NCI-H460 (cell line): ENCODE measurements around the gene TOM1L2. TPM values are rescaled to one million over a fixed set of nuclear protein-coding genes. Genes with fewer than 3 reads are reported as not detected.

Experiments used
- DNase-seq: peaks from one replicate; pipeline ENCODE4 v3.0.0-alpha.2; 2016; ENCODE audit warnings: low read depth; ENCODE audit errors: extremely low read depth
- total RNA-seq: library from RNA; depleted of rRNA; stranded (reverse); fragments of >200 nt; shearing (Covaris generic); gene quantifications from 2 replicates; pipeline ENCODE4 v1.2.3, GENCODE V29; 2014

Gene TOM1L2
- total RNA-seq, 1 experiment from 2014 or later: 9.7 TPM

DNA sequence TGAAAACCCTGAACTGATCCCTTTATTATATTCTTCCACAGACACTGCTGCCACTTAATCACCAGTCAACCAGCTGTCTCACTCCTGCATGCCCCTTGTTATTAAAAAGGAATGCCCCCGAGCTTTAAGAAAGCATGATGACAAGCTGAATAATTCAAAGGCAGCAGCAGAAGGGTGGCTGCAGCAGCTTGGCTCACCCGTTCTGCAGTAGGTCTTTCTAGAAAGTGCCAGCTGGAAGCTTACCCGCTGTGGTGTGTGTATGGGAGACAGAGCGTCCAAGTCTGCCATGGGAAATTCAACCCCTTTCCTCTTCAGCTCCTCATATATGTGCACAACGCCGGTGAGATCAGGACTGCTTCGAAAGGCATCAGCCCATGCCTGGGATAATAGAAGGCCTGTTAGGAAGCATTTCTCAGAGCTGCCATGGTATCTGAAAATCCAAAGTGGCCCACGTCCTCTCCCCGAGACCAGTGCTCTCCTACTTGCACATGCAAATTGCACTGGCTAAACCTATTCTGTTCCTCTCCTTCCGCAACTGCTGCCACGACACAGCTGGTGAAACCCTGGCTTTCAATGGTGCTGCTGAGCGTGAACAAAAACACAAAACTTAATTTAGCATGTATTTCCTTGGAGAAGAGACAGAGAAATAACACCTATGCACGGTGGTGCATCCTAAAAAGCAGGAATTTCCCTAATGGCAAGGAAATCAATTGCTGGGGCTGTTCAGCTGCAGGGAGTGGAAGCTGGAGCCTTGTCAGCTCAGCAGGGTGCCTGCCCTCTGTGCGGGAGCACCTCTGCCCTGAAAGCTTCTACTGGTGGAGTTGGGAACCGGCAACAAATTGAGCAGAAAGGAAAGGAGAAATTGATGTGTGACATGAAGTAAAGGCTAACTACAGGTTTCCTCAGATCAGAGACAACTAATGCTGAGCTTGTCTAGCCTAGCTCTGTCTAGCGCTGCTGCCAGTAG lies 87.5 kb downstream of the TOM1L2 start:
- no peak for DNase-seq

DNA sequence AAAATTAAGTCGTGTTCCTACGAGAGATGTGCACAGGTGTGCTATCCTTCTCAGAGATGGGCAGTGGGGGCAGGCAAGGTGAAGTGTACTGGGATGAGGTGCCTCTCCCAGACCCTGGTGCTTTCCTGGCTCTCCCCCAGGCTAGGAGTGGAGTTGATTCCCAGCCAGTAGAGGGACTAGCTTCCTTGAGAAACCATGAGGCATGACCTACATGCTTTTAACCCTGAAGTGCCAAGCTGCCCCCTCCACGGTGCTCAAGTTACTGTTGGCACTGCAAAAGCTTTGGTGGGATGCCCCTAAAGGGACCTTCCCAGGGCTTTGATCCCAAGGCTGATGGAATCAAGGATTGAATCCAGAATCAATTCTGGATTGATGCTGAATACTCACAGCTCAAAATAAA lies 88.4 kb downstream of the TOM1L2 start:
- DNase-seq: no peak

- no peak for DNase-seq
Observed at GRCh38 chr17:17882082-17882581, 90.1 kb downstream of the TOM1L2 start.

GRCh38 chr17:17880577-17881196 lies 91.5 kb downstream of the TOM1L2 start:
- DNase-seq: no peak

GRCh38 chr17:17877529-17878358 lies 94.5 kb downstream of the TOM1L2 start:
- no peak for DNase-seq

- DNase-seq: no peak
Observed at GRCh38 chr17:17876959-17877528, 95.2 kb downstream of the TOM1L2 start.

DNA sequence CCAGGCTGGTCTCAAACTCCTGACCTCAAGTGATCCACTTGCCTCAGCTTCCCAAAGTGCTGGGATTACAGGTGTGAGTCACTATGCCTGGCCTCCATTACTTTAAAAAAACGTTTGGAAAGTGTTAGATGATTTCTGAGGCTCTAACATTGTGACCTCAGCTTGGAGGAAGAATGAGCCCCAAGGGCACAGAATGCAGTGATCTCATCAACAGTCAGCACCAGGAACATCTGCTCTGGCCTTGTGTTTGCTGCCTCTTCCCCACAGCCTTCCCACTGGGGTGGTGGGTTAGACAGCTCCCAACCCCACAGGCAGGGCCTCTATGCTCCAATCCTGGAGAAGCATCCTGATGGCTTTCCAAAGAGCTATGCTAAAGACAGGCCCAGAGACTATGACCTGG lies 97.7 kb downstream of the TOM1L2 start:
- no peak for DNase-seq

GRCh38 chr17:17873450-17873991 lies 98.7 kb downstream of the TOM1L2 start:
- DNase-seq: no peak

GRCh38 chr17:17872547-17873345 lies 99.5 kb downstream of the TOM1L2 start:
- no peak for DNase-seq

GRCh38 chr17:17871913-17872312 lies 100.3 kb downstream of the TOM1L2 start:
- no peak for DNase-seq

- DNase-seq: no peak
Observed at GRCh38 chr17:17870247-17870646, 102.0 kb downstream of the TOM1L2 start.

GRCh38 chr17:17868641-17869522 lies 103.3 kb downstream of the TOM1L2 start:
- DNase-seq: no peak

GRCh38 chr17:17866897-17867296 lies 105.3 kb downstream of the TOM1L2 start:
- no peak for DNase-seq

DNA sequence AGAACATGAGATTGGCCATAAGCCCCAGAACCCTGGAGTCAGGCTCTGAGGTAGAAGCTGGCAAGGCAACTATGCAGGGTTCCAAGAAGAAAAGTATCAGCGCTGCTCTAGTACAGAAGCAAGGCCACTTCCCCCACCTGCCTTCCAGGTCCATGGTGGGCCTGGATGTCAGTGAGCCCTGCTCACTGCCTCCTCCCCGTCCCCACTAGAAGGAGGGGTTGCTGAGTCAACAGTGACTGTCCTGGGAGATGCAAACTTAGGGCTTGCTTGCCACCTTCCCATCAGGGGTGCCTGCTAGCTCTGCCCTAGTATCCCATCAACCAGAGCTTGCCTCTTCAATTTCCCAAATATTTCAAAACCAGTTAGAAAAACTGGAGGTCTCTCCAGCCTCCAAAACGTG lies 105.8 kb downstream of the TOM1L2 start:
- DNase-seq: no peak

- DNase-seq: no peak
Observed at GRCh38 chr17:17865035-17865434, 107.2 kb downstream of the TOM1L2 start.

DNA sequence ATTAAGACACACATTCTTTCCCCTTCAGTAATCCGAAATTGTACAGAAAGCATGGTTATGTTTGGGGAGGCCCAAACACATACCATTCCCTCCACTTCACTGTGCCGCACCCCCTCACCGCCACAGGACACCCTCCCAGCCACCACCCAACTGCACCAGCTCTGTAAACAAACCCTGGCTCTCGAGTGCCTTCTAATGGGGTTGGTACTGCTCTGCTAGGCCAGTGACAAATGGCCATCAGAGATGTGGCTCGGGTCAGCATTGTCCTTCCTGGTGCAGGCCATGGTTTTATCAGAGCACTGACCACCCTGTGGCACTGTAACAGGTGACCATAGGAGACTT lies 111.5 kb downstream of the TOM1L2 start:
- no peak for DNase-seq

DNA sequence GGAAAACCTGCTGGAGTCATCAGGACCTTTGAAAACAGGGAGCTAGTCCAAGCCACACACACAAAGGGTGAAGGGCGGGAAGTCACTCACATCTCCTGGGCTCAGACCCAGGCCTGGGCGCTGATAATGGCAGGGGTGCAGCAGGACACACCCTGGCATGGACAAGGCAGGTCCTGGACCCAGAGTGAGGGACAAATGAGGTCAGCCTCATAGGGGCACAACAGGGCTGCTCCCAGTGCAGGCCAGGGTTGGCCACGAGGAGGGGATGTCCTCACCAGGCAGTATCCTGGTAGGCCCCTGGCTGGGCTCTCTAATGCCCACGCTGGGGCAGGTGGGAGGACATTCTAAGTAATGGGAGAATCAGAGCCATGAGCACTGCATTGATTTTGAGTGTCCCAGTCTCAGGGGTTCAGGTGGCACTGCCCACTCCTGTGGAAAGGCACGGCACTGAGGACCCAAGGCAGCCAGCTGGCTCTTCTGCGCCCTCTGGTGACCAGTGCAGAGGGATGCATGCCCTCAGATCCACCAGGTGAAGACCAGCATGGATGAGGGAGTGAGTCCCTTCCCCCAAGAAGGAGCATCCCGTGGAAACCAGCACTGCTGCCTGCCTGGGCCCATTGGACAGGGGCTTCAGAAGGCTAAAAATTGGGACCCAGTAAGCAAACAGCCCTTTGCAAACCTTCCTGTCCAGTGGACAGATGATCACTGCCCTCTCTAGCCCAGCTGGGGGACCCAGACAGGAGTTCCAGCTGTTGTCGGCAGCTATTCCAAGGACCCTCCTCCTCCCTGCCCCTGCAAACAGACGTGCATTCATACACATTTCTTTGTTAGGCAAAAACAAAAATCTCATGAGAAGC lies 112.1 kb downstream of the TOM1L2 start:
- DNase-seq: peak; percentile 67

DNA sequence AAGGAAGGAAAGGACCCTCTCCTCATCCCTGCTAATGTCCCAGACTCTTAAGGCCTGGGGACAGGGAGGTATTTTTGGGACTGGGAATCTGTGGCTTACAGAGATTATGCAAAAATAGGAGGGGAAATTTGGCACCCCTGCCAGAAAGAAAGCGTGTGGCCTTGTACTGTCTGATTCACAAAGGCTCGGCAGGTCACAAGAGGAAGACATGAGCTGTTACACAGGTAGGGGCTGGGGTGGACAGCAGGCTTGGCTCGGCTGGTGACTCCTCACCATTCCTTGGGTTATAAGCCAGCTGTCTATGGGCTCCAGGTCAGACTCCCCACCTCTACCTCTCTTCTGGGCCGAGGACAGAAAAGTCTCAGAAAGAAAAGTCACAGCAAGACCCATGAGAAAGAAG lies 114.7 kb downstream of the TOM1L2 start:
- no peak for DNase-seq
